ENCODE measurements around the gene CDADC1.

GRCh38 chr13:49234741-49235140 lies 13.0 kb upstream of the CDADC1 start:
- no peak for TF ChIP-seq EZH2 (IDR thresholded peaks at IDR 0.05; ENCODE audit: borderline replicate concordance, low read depth, low read length, severe bottlenecking)
- no peak for TF ChIP-seq POLR2A (IDR thresholded peaks at IDR 0.05; ENCODE audit: low read depth, low read length)
- TF ChIP-seq CTCF (IDR thresholded peaks at IDR 0.05; ENCODE audit: extremely low read depth in 1 of 2, insufficient read depth in 1 of 2, low read depth in 1 of 2, low read length in 2 of 2), result no peak
- no peak for TF ChIP-seq FOS (IDR thresholded peaks at IDR 0.05; ENCODE audit: borderline replicate concordance, insufficient read depth, low read length)
- TF ChIP-seq POLR2AphosphoS5 (IDR thresholded peaks at IDR 0.05; ENCODE audit: insufficient read depth, low read depth, low read length), result no peak
- TF ChIP-seq MAX (IDR thresholded peaks at IDR 0.05; ENCODE audit: insufficient read depth, insufficient read length), result no peak
- no peak for TF ChIP-seq MYC (IDR thresholded peaks at IDR 0.05; ENCODE audit: low read depth, low read length)
- no peak for TF ChIP-seq JUN (IDR thresholded peaks at IDR 0.05; ENCODE audit: borderline replicate concordance, insufficient read depth, insufficient read length, low read depth)
- no peak for TF ChIP-seq GATA2 (IDR thresholded peaks at IDR 0.05; ENCODE audit: insufficient read depth, insufficient read length, low read depth, low read length)
